ENCODE data around the gene SPATA13. TPM values are rescaled to one million over a fixed set of nuclear protein-coding genes. Genes with fewer than 3 reads are reported as not detected.

SPATA13 gene
- total RNA-seq, 1 donor from 2014 or later = 8.4 TPM

GRCh38 chr13:24185591-24186232, 25.2 kb downstream of the SPATA13 start:
- no peak for DNase-seq

GRCh38 chr13:24187185-24187584, 26.7 kb downstream of the SPATA13 start:
- Histone ChIP-seq H3K4me3 (no peak overlapping the region), H3K27me3 (ENCODE audit: low read depth) (no peaks in the 10 kb centered on the region), H3K9me3 (replicated peaks) (peaks cover 10% of the 10 kb centered on the region), H3K27ac (replicated peaks) (no peak overlapping the region), H3K4me1 (peaks cover 6% of the 10 kb centered on the region), H3K36me3 (no peaks in the 10 kb centered on the region)
- TF ChIP-seq CTCF (IDR thresholded peaks at IDR 0.05; ENCODE audit: borderline replicate concordance) = no peak
- DNase-seq = no peak
- intact Hi-C loops (cut with micrococcal nuclease) = no loop called here

More at GRCh38 chr13:24185591-24186232, 25.2 kb downstream of the SPATA13 start:
- no peak overlapping the region for H3K4me3 ChIP-seq
- H3K27me3 ChIP-seq (ENCODE audit: low read depth) = no peaks in the 10 kb centered on the region
- no peak overlapping the region for H3K27ac ChIP-seq (replicated peaks)
- H3K4me1 ChIP-seq = peaks cover 11% of the 10 kb centered on the region
- intact Hi-C loops (cut with micrococcal nuclease) = no loop called here
- TF ChIP-seq CTCF (IDR thresholded peaks at IDR 0.05; ENCODE audit: borderline replicate concordance) = no peak
- H3K36me3 ChIP-seq = no peaks in the 10 kb centered on the region
- H3K9me3 ChIP-seq (replicated peaks) = peaks cover 10% of the 10 kb centered on the region

- H3K4me3 ChIP-seq = no peak overlapping the region
- H3K9me3 ChIP-seq (replicated peaks) = peaks cover 10% of the 10 kb centered on the region
- H3K27ac ChIP-seq (replicated peaks) = no peak overlapping the region
- no peaks in the 10 kb centered on the region for H3K27me3 ChIP-seq (ENCODE audit: low read depth)
- no peak for DNase-seq
- peaks cover 3% of the 10 kb centered on the region for H3K4me1 ChIP-seq
- intact Hi-C loops (cut with micrococcal nuclease) = no loop called here
- TF ChIP-seq CTCF (IDR thresholded peaks at IDR 0.05; ENCODE audit: borderline replicate concordance) = no peak
- no peaks in the 10 kb centered on the region for H3K36me3 ChIP-seq
Measured at GRCh38 chr13:24192057-24192810, 31.7 kb downstream of the SPATA13 start.

- no peak for TF ChIP-seq CTCF (IDR thresholded peaks at IDR 0.05; ENCODE audit: borderline replicate concordance)
- H3K4me1 ChIP-seq = no peaks in the 10 kb centered on the region
- H3K36me3 ChIP-seq = no peaks in the 10 kb centered on the region
- no peaks in the 10 kb centered on the region for H3K27me3 ChIP-seq (ENCODE audit: low read depth)
- DNase-seq = no peak
- no peak overlapping the region for H3K4me3 ChIP-seq
- intact Hi-C loops (cut with micrococcal nuclease) = no loop called here
- no peak overlapping the region for H3K27ac ChIP-seq (replicated peaks)
- peaks cover 10% of the 10 kb centered on the region for H3K9me3 ChIP-seq (replicated peaks)
Measured at GRCh38 chr13:24192811-24193162, 32.3 kb downstream of the SPATA13 start.

- H3K4me1 ChIP-seq = no peaks in the 10 kb centered on the region
Measured at GRCh38 chr13:24194447-24194846, 33.9 kb downstream of the SPATA13 start.

More at GRCh38 chr13:24194447-24194846, 33.9 kb downstream of the SPATA13 start:
- H3K36me3 ChIP-seq = no peaks in the 10 kb centered on the region
- no peak for DNase-seq
- no peaks in the 10 kb centered on the region for H3K9me3 ChIP-seq (replicated peaks)
- no peak overlapping the region for H3K27ac ChIP-seq (replicated peaks)
- no peaks in the 10 kb centered on the region for H3K27me3 ChIP-seq (ENCODE audit: low read depth)
- no peak for TF ChIP-seq CTCF (IDR thresholded peaks at IDR 0.05; ENCODE audit: borderline replicate concordance)
- intact Hi-C loops (cut with micrococcal nuclease) = no loop called here
- no peak overlapping the region for H3K4me3 ChIP-seq

Data from left ventricle myocardium inferior (tissue), 1 donor.